ENCODE results near the gene IL1R1. TPM values are rescaled to one million over a fixed set of nuclear protein-coding genes. Genes with fewer than 3 reads are reported as not detected.
A peak's percentile ranks its signal among the peaks of the same experiment; 100 is the strongest.

Gene IL1R1
- polyA plus RNA-seq, 1 donor, result 21.6 TPM

- Histone ChIP-seq H3K36me3 (ENCODE audit: control insufficient read depth, insufficient read depth, low read length) (no peaks in the 10 kb centered on the region), H3K4me3 (ENCODE audit: low read length) (no peak overlapping the region), H3K27me3 (ENCODE audit: control insufficient read depth, insufficient read depth, low read length) (no peaks in the 10 kb centered on the region), H3K4me1 (ENCODE audit: control insufficient read depth, insufficient read depth, low read length) (no peaks in the 10 kb centered on the region), H3K27ac (ENCODE audit: low read length) (no peak overlapping the region), H3K9me3 (ENCODE audit: control insufficient read depth, low read depth, low read length) (no peaks in the 10 kb centered on the region)
- no peak for DNase-seq
- 82% methylated on average over 2 of the region's 5 CpGs for WGBS (ENCODE audit: insufficient coverage, low lambda C conversion rate)
Measured at GRCh38 chr2:102168026-102168771, 25.7 kb downstream of the IL1R1 start.

GRCh38 chr2:102171946-102172345, 29.4 kb downstream of the IL1R1 start:
- Histone ChIP-seq H3K27ac (ENCODE audit: low read length) (no peak overlapping the region), H3K27me3 (ENCODE audit: control insufficient read depth, insufficient read depth, low read length) (no peaks in the 10 kb centered on the region), H3K4me3 (ENCODE audit: low read length) (no peak overlapping the region), H3K36me3 (ENCODE audit: control insufficient read depth, insufficient read depth, low read length) (peaks cover 5% of the 10 kb centered on the region), H3K4me1 (ENCODE audit: control insufficient read depth, insufficient read depth, low read length) (no peaks in the 10 kb centered on the region), H3K9me3 (ENCODE audit: control insufficient read depth, low read depth, low read length) (no peaks in the 10 kb centered on the region)
- no peak for DNase-seq
- WGBS (ENCODE audit: insufficient coverage, low lambda C conversion rate), result 100% methylated on average over 2 of the region's 5 CpGs

GRCh38 chr2:102172745-102173144, 30.2 kb downstream of the IL1R1 start:
- H3K27ac ChIP-seq (ENCODE audit: low read length), result no peak overlapping the region
- 78% methylated on average over 1 of the region's 3 CpGs for WGBS (ENCODE audit: insufficient coverage, low lambda C conversion rate)
- peaks cover 5% of the 10 kb centered on the region for H3K36me3 ChIP-seq (ENCODE audit: control insufficient read depth, insufficient read depth, low read length)
- no peak for DNase-seq
- no peak overlapping the region for H3K4me3 ChIP-seq (ENCODE audit: low read length)
- H3K4me1 ChIP-seq (ENCODE audit: control insufficient read depth, insufficient read depth, low read length), result no peaks in the 10 kb centered on the region
- H3K27me3 ChIP-seq (ENCODE audit: control insufficient read depth, insufficient read depth, low read length), result no peaks in the 10 kb centered on the region
- no peaks in the 10 kb centered on the region for H3K9me3 ChIP-seq (ENCODE audit: control insufficient read depth, low read depth, low read length)

DNA sequence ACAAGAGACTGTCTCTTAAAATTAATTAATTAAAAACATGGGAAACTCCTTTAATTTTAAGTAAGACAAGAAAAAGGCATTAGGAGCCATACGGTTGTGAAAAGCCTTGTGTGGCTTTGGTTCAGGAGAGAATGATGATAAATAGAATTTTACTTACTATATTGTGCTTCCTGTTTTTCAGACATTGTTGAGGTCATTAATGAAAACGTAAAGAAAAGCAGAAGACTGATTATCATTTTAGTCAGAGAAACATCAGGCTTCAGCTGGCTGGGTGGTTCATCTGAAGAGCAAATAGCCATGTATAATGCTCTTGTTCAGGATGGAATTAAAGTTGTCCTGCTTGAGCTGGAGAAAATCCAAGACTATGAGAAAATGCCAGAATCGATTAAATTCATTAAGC, 33.6 kb downstream of the IL1R1 start:
- Histone ChIP-seq H3K36me3 (ENCODE audit: control insufficient read depth, insufficient read depth, low read length) (peaks cover 5% of the 10 kb centered on the region), H3K27ac (ENCODE audit: low read length) (no peak overlapping the region)
- DNase-seq, result no peak

GRCh38 chr2:102177814-102178478, 35.4 kb downstream of the IL1R1 start:
- Histone ChIP-seq H3K27ac (ENCODE audit: low read length) (no peak overlapping the region), H3K27me3 (ENCODE audit: control insufficient read depth, insufficient read depth, low read length) (no peaks in the 10 kb centered on the region), H3K4me3 (ENCODE audit: low read length) (no peak overlapping the region), H3K9me3 (ENCODE audit: control insufficient read depth, low read depth, low read length) (no peaks in the 10 kb centered on the region), H3K36me3 (ENCODE audit: control insufficient read depth, insufficient read depth, low read length) (peaks cover 5% of the 10 kb centered on the region), H3K4me1 (ENCODE audit: control insufficient read depth, insufficient read depth, low read length) (no peaks in the 10 kb centered on the region)
- no peak for DNase-seq
- WGBS (ENCODE audit: insufficient coverage, low lambda C conversion rate), result 43% methylated on average over 1 of the region's 7 CpGs

More for the DNA sequence above, 33.6 kb downstream of the IL1R1 start:
- H3K4me3 ChIP-seq (ENCODE audit: low read length), result no peak overlapping the region
- H3K4me1 ChIP-seq (ENCODE audit: control insufficient read depth, insufficient read depth, low read length), result no peaks in the 10 kb centered on the region
- 69% methylated on average over 2 of the region's 3 CpGs for WGBS (ENCODE audit: insufficient coverage, low lambda C conversion rate)
- no peaks in the 10 kb centered on the region for H3K27me3 ChIP-seq (ENCODE audit: control insufficient read depth, insufficient read depth, low read length)
- H3K9me3 ChIP-seq (ENCODE audit: control insufficient read depth, low read depth, low read length), result no peaks in the 10 kb centered on the region

GRCh38 chr2:102179061-102179460, 36.5 kb downstream of the IL1R1 start:
- WGBS (ENCODE audit: insufficient coverage, low lambda C conversion rate), result no CpG with 5 or more reads among the region's 3 CpGs
- H3K4me3 ChIP-seq (ENCODE audit: low read length), result no peak overlapping the region
- no peaks in the 10 kb centered on the region for H3K4me1 ChIP-seq (ENCODE audit: control insufficient read depth, insufficient read depth, low read length)
- no peaks in the 10 kb centered on the region for H3K9me3 ChIP-seq (ENCODE audit: control insufficient read depth, low read depth, low read length)
- H3K27ac ChIP-seq (ENCODE audit: low read length), result no peak overlapping the region
- DNase-seq, result no peak
- peaks cover 4% of the 10 kb centered on the region for H3K27me3 ChIP-seq (ENCODE audit: control insufficient read depth, insufficient read depth, low read length)
- peaks cover 2% of the 10 kb centered on the region for H3K36me3 ChIP-seq (ENCODE audit: control insufficient read depth, insufficient read depth, low read length)

GRCh38 chr2:102179788-102180686, 37.5 kb downstream of the IL1R1 start:
- H3K4me1 ChIP-seq (ENCODE audit: control insufficient read depth, insufficient read depth, low read length), result no peaks in the 10 kb centered on the region
- no peak overlapping the region for H3K27ac ChIP-seq (ENCODE audit: low read length)
- H3K4me3 ChIP-seq (ENCODE audit: low read length), result no peak overlapping the region
- peaks cover 6% of the 10 kb centered on the region for H3K27me3 ChIP-seq (ENCODE audit: control insufficient read depth, insufficient read depth, low read length)
- H3K9me3 ChIP-seq (ENCODE audit: control insufficient read depth, low read depth, low read length), result no peaks in the 10 kb centered on the region
- no peak for DNase-seq
- WGBS (ENCODE audit: insufficient coverage, low lambda C conversion rate), result no CpG with 5 or more reads among the region's 2 CpGs
- peaks cover 2% of the 10 kb centered on the region for H3K36me3 ChIP-seq (ENCODE audit: control insufficient read depth, insufficient read depth, low read length)

- no peak for DNase-seq
- no CpG with 5 or more reads among the region's 1 CpG for WGBS (ENCODE audit: insufficient coverage, low lambda C conversion rate)
- Histone ChIP-seq H3K36me3 (ENCODE audit: control insufficient read depth, insufficient read depth, low read length) (peaks cover 2% of the 10 kb centered on the region), H3K4me1 (ENCODE audit: control insufficient read depth, insufficient read depth, low read length) (no peaks in the 10 kb centered on the region), H3K27ac (ENCODE audit: low read length) (no peak overlapping the region), H3K9me3 (ENCODE audit: control insufficient read depth, low read depth, low read length) (no peaks in the 10 kb centered on the region), H3K4me3 (ENCODE audit: low read length) (no peak overlapping the region), H3K27me3 (ENCODE audit: control insufficient read depth, insufficient read depth, low read length) (peaks cover 6% of the 10 kb centered on the region)
Measured at GRCh38 chr2:102180687-102180999, 38.1 kb downstream of the IL1R1 start.

DNA sequence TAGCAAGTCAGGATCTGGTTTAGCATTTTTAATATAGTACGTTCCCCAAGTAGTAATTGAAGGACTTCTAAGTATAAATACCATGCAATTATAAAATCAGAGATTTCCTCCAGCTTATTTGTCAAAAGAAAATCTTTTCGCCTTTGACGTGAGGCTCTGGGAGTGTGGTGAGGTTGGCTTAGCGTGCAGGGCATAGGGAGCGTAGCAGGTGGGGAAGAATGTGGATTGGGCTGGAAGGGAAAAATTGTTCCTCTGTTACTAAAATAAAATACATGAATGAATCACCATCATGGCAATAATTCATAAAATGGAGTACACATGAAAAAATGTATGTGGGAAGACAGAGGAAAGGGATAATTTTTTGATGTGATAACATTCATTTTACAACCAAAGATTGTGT, 38.8 kb downstream of the IL1R1 start:
- H3K27me3 ChIP-seq (ENCODE audit: control insufficient read depth, insufficient read depth, low read length), result peaks cover 8% of the 10 kb centered on the region
- no peak overlapping the region for H3K27ac ChIP-seq (ENCODE audit: low read length)
- H3K36me3 ChIP-seq (ENCODE audit: control insufficient read depth, insufficient read depth, low read length), result peaks cover 2% of the 10 kb centered on the region
- H3K4me1 ChIP-seq (ENCODE audit: control insufficient read depth, insufficient read depth, low read length), result no peaks in the 10 kb centered on the region
- no peak for DNase-seq
- H3K4me3 ChIP-seq (ENCODE audit: low read length), result no peak overlapping the region
- WGBS (ENCODE audit: insufficient coverage, low lambda C conversion rate), result 93% methylated on average over 2 of the region's 5 CpGs
- H3K9me3 ChIP-seq (ENCODE audit: control insufficient read depth, low read depth, low read length), result no peaks in the 10 kb centered on the region

- Histone ChIP-seq H3K4me3 (ENCODE audit: low read length) (no peak overlapping the region), H3K4me1 (ENCODE audit: control insufficient read depth, insufficient read depth, low read length) (peaks cover 3% of the 10 kb centered on the region), H3K36me3 (ENCODE audit: control insufficient read depth, insufficient read depth, low read length) (no peaks in the 10 kb centered on the region), H3K27me3 (ENCODE audit: control insufficient read depth, insufficient read depth, low read length) (peaks cover 15% of the 10 kb centered on the region), H3K9me3 (ENCODE audit: control insufficient read depth, low read depth, low read length) (peaks cover 3% of the 10 kb centered on the region), H3K27ac (ENCODE audit: low read length) (no peak overlapping the region)
- no CpG with 5 or more reads among the region's 7 CpGs for whole genome bisulfite sequencing (ENCODE audit: insufficient coverage, low lambda C conversion rate)
- DNase-seq, result peak in 1 of 2 donors; percentile 15
Measured at GRCh38 chr2:102181919-102182635, 39.5 kb downstream of the IL1R1 start.
